Activated CD4-positive, alpha-beta T cell treated with anti-CD3 and anti-CD28 coated beads for 48 hours (primary cell): ENCODE results near the gene STARD9.
"Not testable (repeated sequence)": the region's sequence is repeated elsewhere in the genome, so short reads cannot be mapped to it uniquely, and the experiment has no call there.

ENCODE experiments used
- DNase-seq: peaks from one replicate; pipeline ENCODE4 v3.0.0-alpha.2; 2020

The STARD9 gene

GRCh38 chr15:42732095-42732827, 156.9 kb downstream of the STARD9 start:
- DNase-seq: no peak

GRCh38 chr15:42733027-42733426, 157.6 kb downstream of the STARD9 start:
- DNase-seq: no peak

- DNase-seq: no peak
Observed at GRCh38 chr15:42734076-42734672, 158.8 kb downstream of the STARD9 start.

DNA sequence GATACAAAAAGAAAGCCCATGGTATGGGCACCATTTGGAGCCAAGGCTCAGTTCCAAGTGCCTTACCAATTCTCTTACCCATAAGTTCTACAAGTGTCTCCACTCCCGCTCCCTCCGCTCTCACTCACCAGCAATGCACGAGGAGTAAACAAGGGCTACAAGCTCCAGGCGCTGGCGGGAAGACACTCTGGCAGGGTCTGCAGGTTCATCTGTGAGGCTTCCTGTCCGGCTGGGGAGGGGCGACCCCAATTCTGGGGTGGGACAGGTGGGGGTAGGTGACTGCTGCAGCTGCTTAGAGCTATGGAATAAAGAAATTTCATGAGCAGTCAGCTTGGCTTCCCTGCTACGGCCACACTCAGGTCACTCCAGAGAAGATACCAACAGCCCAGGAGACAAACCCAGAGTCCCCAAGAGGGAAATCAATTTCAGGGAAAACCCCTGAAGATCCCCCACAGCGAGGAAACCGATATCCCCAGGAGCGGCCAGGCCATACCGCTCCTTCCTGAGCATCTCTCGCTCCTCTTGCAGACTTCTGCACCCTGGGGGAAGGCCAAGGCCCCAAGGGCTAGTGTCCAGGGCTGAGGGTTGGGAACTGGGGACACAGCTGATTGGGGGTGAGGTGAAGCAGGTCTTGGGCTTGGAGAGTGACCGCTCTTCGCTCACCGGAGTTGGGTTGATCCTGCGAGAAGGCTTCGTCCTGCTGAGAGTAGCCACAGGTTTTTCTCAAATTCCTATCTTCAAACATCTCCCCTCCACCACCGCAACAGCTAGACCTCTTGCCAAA, 160.2 kb downstream of the STARD9 start:
- no peak for DNase-seq

- peak; percentile 35 for DNase-seq
Observed at GRCh38 chr15:42736178-42736792, 160.9 kb downstream of the STARD9 start.

DNA sequence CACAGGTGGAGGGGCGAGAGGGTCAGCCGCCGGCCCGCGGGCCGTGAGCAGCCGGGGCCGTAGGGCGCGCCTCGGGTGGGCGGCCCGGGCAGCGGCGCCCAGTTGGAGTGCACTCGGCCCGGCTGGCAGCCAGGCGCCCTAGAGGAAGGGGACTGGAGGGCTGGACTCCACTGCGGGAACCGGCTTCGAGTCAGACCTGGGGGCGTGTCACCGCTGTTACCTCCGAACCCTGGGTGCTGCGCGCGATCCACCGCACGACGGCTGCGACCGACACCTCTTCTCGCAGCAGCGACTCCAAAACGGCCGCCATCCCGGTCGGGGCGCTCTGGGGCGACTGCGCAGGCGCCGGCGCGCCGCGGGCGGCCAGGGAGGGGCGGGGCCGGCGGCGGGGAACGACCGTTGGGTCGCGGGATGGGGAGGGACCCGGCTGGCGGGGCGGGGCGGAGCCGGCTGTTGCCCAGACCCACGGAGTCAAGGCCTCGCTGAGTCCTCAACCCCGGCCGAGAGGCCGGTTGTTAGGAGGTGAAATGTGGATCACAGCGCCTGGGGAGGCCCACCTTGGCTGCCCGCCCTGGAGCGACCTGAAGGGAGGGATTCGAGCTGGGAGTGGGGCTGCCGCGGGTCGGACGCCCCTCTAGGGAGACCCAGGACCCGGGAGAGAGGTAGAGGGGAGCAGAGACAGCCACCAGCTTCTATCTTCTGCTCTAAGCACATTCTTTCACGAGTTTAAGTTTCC, 161.6 kb downstream of the STARD9 start, which contains the start of gene CDAN1:
TSS of gene CDAN1 (minus strand) at position 336 of the 736 bp plus-strand sequence. CDS start at position 310, 26 bp downstream.
- DNase-seq: peak; percentile 94

DNA sequence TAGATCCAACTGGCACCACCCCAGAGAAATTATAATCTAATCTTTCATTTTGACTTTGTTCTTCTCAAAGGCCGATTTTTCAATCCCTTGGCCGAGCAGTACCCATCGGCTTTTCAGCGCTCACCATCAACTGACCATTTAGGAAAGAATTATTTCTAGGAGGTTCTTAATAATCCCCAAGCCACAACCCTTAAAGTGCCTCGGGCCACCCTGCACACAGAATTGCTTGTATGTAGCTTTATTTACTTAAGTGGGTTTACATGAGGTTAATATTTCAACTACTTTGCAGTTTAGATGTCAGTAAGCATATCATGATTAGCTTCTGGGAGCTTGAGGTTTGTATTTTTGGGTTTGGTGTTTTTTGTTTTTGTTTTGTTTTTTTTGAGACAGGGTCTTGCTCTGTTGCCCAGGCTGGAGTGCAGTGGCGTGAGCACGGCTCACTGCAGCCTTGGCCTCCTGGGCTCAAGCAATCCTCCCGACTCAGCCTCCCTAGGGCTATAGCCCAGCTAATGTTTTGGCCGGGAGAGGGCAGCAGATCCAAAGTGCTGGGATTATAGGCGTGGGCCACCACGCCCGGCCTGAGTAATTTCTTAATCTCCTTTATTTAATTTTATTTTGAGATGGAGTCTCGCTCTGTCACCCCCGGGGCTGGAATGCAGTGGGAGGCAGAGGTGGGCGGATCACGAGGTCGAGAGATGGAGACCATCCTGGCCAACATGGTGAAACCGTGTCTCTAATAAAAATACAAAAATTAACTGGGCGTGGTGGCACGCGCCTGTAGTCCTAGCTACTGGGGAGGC, 162.3 kb downstream of the STARD9 start:
- DNase-seq: no peak

DNA sequence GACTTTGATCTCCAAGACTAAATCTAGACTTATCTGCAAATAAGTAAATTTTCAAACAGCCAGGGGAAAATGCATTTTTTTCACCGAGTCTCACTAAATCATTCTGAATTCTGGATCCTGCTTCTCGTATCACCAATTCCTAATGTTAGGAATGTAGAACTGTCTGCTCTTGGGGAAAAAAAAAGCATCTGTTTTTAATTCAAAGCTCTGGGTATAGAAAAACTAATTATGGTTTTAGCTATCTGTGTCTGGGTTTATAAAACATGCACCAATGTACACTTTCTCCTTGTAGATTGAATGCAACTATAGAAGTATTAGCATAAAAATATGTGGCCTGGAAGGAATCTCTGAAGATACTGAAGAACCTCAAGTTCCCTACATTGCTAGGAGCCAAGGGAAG, 166.3 kb downstream of the STARD9 start:
- no peak for DNase-seq

GRCh38 chr15:42742149-42742548, 166.7 kb downstream of the STARD9 start:
- no peak for DNase-seq

GRCh38 chr15:42744195-42744594, 168.8 kb downstream of the STARD9 start:
- no peak for DNase-seq

DNA sequence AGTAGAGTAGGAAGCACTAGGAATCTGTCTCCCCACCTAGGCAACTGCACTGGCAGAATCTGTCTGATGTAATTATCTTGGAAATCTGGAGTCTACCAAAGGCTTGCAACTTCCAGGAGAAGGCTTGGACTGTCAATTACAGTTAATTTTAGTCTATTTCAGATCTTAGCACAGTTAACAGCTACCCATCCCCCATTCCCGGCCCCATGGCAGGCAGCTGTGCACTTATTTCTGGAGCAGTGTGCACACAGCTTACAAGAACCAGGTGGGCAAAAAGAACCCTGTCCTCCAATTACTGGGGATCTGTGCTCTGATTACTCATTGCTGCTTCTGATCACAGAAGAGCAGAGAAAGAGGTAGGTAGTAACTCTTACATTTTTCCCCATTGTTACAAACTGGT, 173.9 kb downstream of the STARD9 start:
- DNase-seq: no peak

DNA sequence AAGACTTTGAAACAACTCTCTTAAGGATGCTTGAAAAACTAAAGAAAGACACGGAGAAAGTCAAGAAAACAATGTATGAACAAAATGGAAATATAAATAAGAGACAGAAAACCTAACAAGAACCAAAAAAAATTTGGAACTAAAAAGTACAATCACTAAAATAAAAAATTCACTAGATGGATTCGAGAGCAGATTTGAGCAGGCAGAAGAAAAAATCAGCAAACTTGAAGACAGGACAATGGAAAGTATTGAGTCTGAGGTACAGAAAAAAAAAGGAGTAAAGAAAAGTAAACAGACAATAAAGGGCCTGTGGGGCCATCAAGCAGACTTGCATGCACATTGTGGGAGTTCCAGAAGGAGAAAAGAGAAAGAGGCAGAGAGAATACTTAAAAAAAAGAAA, 174.9 kb downstream of the STARD9 start:
- DNase-seq: no peak

DNA sequence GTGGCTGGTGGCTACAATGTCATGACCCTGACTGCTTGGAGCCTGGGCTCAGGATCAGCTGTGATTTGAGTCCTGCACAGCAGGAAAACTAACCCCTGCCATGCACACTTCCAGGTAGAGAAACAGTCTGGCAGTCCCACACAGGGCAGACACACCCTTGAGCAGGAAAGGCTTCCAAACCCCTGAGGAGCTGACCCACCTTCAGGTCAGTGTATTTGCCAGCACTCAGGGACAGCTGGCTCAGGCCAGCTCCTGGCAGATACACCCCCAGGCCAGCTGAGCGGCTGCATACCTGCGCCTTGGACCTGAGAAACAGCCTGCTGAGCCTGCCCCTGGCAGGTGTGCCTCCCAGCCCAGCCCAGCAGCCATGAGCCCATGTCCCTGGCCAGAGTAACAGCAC, 183.7 kb downstream of the STARD9 start:
- DNase-seq: no peak

DNA sequence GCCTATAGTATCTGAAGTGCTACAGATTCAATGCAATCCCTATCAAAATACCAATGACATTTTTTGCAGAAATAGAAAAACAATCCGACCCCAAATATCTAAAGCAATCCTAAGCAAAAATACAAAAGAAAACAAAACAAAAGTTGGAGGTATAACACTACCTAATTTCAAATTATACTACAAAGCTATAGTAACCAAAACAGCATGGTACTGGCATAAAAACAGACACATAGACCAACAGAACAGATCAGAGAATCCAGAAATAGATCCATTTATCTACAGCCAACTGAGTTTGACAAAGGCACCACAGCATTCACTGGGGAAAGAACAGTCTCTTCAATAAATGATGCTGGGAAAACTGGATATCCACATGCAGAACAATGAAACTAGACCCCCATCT, 185.4 kb downstream of the STARD9 start:
- no peak for DNase-seq

DNA sequence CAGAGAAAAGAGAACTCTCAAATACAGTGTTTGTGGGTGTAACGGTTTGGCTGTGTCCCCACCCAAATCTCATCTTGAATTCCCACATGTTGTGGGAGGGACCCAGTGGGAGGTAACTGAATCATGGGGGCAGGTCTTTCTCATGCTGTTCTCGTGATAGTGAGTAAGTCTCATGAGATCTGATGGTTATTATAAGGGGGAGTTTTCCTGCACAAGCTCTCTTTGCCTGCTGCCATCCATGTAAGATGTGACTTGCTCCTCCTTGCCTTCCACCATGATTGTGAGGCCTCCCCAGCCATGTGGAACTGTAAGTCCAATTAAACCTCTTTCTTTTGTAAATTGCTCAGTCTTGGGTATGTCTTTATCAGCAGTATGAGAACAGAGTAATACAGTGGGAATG, 186.4 kb downstream of the STARD9 start:
- not testable (repeated sequence) for DNase-seq

DNA sequence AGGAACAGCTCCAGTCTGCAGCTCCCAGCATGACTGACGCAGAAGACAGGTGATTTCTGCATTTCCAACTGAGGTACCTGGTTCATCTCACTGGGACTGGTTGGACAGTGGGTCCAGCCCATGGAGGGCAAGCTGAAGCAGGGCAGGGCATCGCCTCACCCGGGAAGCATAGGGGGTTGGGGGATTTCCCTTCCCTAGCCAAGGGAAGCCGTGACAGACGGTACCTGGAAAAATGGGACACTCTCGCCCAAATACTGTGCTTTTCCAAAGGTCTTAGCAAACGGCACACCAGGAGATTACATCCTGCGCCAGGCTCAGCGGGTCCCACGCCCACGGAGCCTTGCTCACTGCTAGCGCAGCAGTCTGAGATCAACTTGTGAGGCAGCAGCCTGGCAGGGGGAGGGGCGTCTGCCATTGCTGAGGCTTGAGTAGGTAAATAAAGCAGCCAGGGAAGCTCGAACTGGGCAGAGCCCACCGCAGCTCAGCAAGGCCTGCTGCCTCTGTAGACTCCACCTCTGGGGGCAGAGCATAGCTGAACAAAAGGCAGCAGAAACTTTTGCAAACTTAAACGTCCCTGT, 188.8 kb downstream of the STARD9 start:
- DNase-seq: not testable (repeated sequence)

DNA sequence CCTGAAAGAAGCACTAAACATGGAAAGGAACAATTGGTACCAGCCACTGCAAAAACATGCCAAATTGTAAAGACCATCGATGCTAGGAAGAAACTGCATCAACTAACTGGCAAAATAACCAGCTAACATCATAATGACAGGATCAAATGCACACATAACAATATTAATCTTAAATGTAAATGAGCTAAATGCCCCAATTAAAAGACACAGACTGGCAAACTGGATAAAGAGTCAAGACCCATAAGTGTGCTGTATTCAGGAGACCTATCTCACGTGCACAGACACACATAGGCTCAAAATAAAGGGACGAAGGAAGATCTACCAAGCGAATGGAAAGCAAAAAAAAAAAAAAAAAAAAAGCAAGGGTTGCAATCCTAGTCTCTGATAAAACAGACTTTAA, 190.7 kb downstream of the STARD9 start:
- not testable (repeated sequence) for DNase-seq
